ENCODE data around the gene AKAP13. TPM values are rescaled to one million over a fixed set of nuclear protein-coding genes. Genes with fewer than 3 reads are reported as not detected.

Gene AKAP13
- total and polyA plus RNA-seq, 2 of the 13 experiments (the other 11 are each of a cell fraction or from before 2014, with no cell fraction given): 6.7 to 27.1 TPM

GRCh38 chr15:85500729-85501128, 120.3 kb downstream of the AKAP13 start:
- Histone ChIP-seq H3K9me3 (ENCODE audit: low read length) (no peaks in the 10 kb centered on the region), H3K4me1 (ENCODE audit: insufficient read depth, low read length) (peaks cover 25% of the 10 kb centered on the region), H2AFZ (ENCODE audit: low read length) (no peak overlapping the region), H3K9ac (ENCODE audit: insufficient read depth, low read depth, low read length) (no peak overlapping the region), H4K20me1 (ENCODE audit: insufficient read depth, low read length) (0 out of 2 replicates have a peak, but pooled peaks cover 3% of the 10 kb centered on the region), H3K27ac (ENCODE audit: extremely low read length, insufficient read depth, low read length) (no peak overlapping the region), H3K4me2 (ENCODE audit: low read depth, low read length) (no peak overlapping the region), H3K79me2 (ENCODE audit: insufficient read depth, low read length) (peaks cover 2% of the 10 kb centered on the region), H3K4me3 (replicated peaks in 1 of 3; ENCODE audit: insufficient read depth in 1 of 3, low read depth in 2 of 3, low read length in 3 of 3) (no peak overlapping the region), H3K36me3 (replicated peaks in 1 of 2; ENCODE audit: control insufficient read depth in 1 of 2, insufficient read depth in 2 of 2, low read length in 2 of 2) (no peaks in the 10 kb centered on the region; a peak in 1 of 5 replicates), H3K27me3 (ENCODE audit: control insufficient read depth in 1 of 2, insufficient read depth in 2 of 2, low read length in 2 of 2) (no peaks in the 10 kb centered on the region; a peak in 1 of 5 replicates)
- in situ Hi-C loops (cut with HindIII; ENCODE audit: extremely low pct_ligation_motif_present, low pct_unique_long_range_greater_than_20kb) (no loop called here), intact Hi-C loops (cut with micrococcal nuclease; ENCODE audit: unreplicated experiment) (loop anchor here (5.0 kb wide), 1 partner anchor 168 kb away; no protein-coding TSS in a partner anchor)
- TF ChIP-seq ASH2L (IDR thresholded peaks at IDR 0.05; ENCODE audit: insufficient read length, low read depth, low read length): no peak
- no peak for TF ChIP-seq NFYC (CRISPR knock-in tag; IDR thresholded peaks at IDR 0.05)
- no peak for TF ChIP-seq CREB3 (CRISPR knock-in tag; IDR thresholded peaks at IDR 0.05)
- TF ChIP-seq HOXA9 (CRISPR knock-in tag; IDR thresholded peaks at IDR 0.05; ENCODE audit: borderline replicate concordance): no peak
- TF ChIP-seq ZNF883 (CRISPR knock-in tag; IDR thresholded peaks at IDR 0.05; ENCODE audit: not compliant biosample characterization): no peak
- ChIA-PET CTCF (ENCODE audit: low intra/inter-chr PET ratio, low total read pairs) (no interaction called here), POLR2A (no interaction called here)
- BruUV-seq (replicated peaks): no TSS peak
- 94% methylated on average over 4 of the region's 4 CpGs for WGBS (ENCODE audit: low lambda C conversion rate)
- no peak for FAIRE-seq
- DNase-seq (ENCODE audit: low spot score): no peak
- no peak for ATAC-seq

- Histone ChIP-seq H3K9ac (ENCODE audit: insufficient read depth, low read depth, low read length) (no peak overlapping the region), H3K79me2 (ENCODE audit: insufficient read depth, low read length) (peaks cover 2% of the 10 kb centered on the region), H3K4me1 (ENCODE audit: insufficient read depth, low read length) (peaks cover 16% of the 10 kb centered on the region), H3K27ac (ENCODE audit: extremely low read length, insufficient read depth, low read length) (no peak overlapping the region), H2AFZ (ENCODE audit: low read length) (no peak overlapping the region), H3K4me2 (ENCODE audit: low read depth, low read length) (no peak overlapping the region), H3K36me3 (replicated peaks in 1 of 2; ENCODE audit: control insufficient read depth in 1 of 2, insufficient read depth in 2 of 2, low read length in 2 of 2) (no peaks in the 10 kb centered on the region; a peak in 1 of 5 replicates), H4K20me1 (ENCODE audit: insufficient read depth, low read length) (0 out of 2 replicates have a peak, but pooled peaks cover 3% of the 10 kb centered on the region), H3K4me3 (replicated peaks in 1 of 3; ENCODE audit: insufficient read depth in 1 of 3, low read depth in 2 of 3, low read length in 3 of 3) (no peak overlapping the region), H3K27me3 (ENCODE audit: control insufficient read depth in 1 of 2, insufficient read depth in 2 of 2, low read length in 2 of 2) (no peaks in the 10 kb centered on the region; a peak in 1 of 5 replicates), H3K9me3 (ENCODE audit: low read length) (no peaks in the 10 kb centered on the region)
- ATAC-seq (no peak), DNase-seq (ENCODE audit: low spot score) (no peak), FAIRE-seq (no peak)
- intact Hi-C loops (cut with micrococcal nuclease; ENCODE audit: unreplicated experiment) (loop anchor here (5.0 kb wide), 1 partner anchor 169 kb away; no protein-coding TSS in a partner anchor), in situ Hi-C loops (cut with HindIII; ENCODE audit: extremely low pct_ligation_motif_present, low pct_unique_long_range_greater_than_20kb) (no loop called here)
- ChIA-PET POLR2A (no interaction called here), CTCF (ENCODE audit: low intra/inter-chr PET ratio, low total read pairs) (no interaction called here)
- WGBS (ENCODE audit: low lambda C conversion rate): 95% methylated on average over 2 of the region's 2 CpGs
- TF ChIP-seq ZKSCAN8 (CRISPR knock-in tag; IDR thresholded peaks at IDR 0.05; ENCODE audit: borderline replicate concordance) (no peak), ZNF782 (CRISPR knock-in tag; IDR thresholded peaks at IDR 0.05; ENCODE audit: borderline replicate concordance) (no peak), SSRP1 (CRISPR knock-in tag; IDR thresholded peaks at IDR 0.05) (no peak), RBFOX2 (IDR thresholded peaks at IDR 0.05; ENCODE audit: low read depth, low read length) (no peak), HNRNPL (IDR thresholded peaks at IDR 0.05; ENCODE audit: low read depth, low read length) (no peak), ARHGAP35 (CRISPR knock-in tag; IDR thresholded peaks at IDR 0.05; ENCODE audit: borderline replicate concordance) (no peak)
- TF ChIP-seq, protein P1, sequence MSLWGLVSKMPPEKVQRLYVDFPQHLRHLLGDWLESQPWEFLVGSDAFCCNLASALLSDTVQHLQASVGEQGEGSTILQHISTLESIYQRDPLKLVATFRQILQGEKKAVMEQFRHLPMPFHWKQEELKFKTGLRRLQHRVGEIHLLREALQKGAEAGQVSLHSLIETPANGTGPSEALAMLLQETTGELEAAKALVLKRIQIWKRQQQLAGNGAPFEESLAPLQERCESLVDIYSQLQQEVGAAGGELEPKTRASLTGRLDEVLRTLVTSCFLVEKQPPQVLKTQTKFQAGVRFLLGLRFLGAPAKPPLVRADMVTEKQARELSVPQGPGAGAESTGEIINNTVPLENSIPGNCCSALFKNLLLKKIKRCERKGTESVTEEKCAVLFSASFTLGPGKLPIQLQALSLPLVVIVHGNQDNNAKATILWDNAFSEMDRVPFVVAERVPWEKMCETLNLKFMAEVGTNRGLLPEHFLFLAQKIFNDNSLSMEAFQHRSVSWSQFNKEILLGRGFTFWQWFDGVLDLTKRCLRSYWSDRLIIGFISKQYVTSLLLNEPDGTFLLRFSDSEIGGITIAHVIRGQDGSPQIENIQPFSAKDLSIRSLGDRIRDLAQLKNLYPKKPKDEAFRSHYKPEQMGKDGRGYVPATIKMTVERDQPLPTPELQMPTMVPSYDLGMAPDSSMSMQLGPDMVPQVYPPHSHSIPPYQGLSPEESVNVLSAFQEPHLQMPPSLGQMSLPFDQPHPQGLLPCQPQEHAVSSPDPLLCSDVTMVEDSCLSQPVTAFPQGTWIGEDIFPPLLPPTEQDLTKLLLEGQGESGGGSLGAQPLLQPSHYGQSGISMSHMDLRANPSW (CRISPR knock-in tag; IDR thresholded peaks at IDR 0.05; ENCODE audit: borderline replicate concordance): no peak
- TF ChIP-seq, protein P2, sequence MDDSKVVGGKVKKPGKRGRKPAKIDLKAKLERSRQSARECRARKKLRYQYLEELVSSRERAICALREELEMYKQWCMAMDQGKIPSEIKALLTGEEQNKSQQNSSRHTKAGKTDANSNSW (CRISPR knock-in tag; IDR thresholded peaks at IDR 0.05; ENCODE audit: borderline replicate concordance): no peak
- no TSS peak for BruUV-seq (replicated peaks)
Measured at GRCh38 chr15:85501574-85501973, 121.2 kb downstream of the AKAP13 start.
